SK-N-MC (cell line): ENCODE measurements around the gene EFNB2.

Source experiments
- EZH2 ChIP-seq: fragments of 200-600 bp; sonication (generic); IDR thresholded peaks from one replicate; pipeline ENCODE4 v1.6.1; 2017; ENCODE audit warnings: antibody characterized with exemption
- FOXP2 ChIP-seq: optimal IDR thresholded peaks from 2 replicates; pipeline ENCODE3; 2011; ENCODE audit warnings: mild to moderate bottlenecking, moderate library complexity; ENCODE audit not compliant: insufficient read depth; ENCODE audit errors: extremely low read length, control extremely low read depth
- POLR2AphosphoS5 ChIP-seq: IDR thresholded peaks from 2 replicates; pipeline ENCODE4 v1.6.1; 2012; ENCODE audit warnings: mild to moderate bottlenecking, low read depth, low read length, borderline replicate concordance

DNA sequence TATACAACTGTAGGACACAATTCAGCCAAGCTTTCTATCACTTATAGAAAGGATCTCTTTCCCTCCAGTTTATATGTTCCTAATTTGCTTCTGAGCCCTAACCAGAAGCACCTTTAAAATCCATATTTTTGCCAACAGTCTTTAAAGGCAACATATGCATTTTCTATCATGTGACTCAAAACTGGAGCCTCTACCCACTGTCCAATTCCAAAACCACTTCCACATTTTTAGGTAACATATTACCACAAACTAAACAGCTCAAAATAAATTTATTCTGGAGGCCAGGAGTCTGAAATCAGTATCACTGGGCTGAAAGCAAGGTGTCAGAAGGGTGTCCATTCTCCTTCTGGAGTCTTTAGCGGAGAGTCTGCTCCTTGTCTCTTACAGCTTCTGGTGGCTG lies 15.9 kb upstream of the EFNB2 start:
- no peak for TF ChIP-seq EZH2
- TF ChIP-seq POLR2AphosphoS5 = no peak
- TF ChIP-seq FOXP2 = no peak
